ENCODE data around the gene RMDN2.
"Not testable (repeated sequence)": the region's sequence is repeated elsewhere in the genome, so short reads cannot be mapped to it uniquely, and the experiment has no call there.

RMDN2 gene

GRCh38 chr2:37934591-37935513 is 9.8 kb downstream of the RMDN2 start:
- DNase-seq (ENCODE audit: low read depth), result no peak
- TF ChIP-seq, protein P1, sequence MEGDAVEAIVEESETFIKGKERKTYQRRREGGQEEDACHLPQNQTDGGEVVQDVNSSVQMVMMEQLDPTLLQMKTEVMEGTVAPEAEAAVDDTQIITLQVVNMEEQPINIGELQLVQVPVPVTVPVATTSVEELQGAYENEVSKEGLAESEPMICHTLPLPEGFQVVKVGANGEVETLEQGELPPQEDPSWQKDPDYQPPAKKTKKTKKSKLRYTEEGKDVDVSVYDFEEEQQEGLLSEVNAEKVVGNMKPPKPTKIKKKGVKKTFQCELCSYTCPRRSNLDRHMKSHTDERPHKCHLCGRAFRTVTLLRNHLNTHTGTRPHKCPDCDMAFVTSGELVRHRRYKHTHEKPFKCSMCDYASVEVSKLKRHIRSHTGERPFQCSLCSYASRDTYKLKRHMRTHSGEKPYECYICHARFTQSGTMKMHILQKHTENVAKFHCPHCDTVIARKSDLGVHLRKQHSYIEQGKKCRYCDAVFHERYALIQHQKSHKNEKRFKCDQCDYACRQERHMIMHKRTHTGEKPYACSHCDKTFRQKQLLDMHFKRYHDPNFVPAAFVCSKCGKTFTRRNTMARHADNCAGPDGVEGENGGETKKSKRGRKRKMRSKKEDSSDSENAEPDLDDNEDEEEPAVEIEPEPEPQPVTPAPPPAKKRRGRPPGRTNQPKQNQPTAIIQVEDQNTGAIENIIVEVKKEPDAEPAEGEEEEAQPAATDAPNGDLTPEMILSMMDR (IDR thresholded peaks at IDR 0.05; ENCODE audit: low read depth, low read length), result no peak
- TF ChIP-seq POLR2A (IDR thresholded peaks at IDR 0.05; ENCODE audit: extremely low read depth, insufficient read length) (no peak), MYC (IDR thresholded peaks at IDR 0.05; ENCODE audit: low read depth, low read length) (no peak)
- TF ChIP-seq, protein P2, sequence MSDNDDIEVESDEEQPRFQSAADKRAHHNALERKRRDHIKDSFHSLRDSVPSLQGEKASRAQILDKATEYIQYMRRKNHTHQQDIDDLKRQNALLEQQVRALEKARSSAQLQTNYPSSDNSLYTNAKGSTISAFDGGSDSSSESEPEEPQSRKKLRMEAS (IDR thresholded peaks at IDR 0.05; ENCODE audit: low read depth, low read length), result no peak
- H3K4me3 ChIP-seq (ENCODE audit: low read depth, low read length), result no peak overlapping the region

DNA sequence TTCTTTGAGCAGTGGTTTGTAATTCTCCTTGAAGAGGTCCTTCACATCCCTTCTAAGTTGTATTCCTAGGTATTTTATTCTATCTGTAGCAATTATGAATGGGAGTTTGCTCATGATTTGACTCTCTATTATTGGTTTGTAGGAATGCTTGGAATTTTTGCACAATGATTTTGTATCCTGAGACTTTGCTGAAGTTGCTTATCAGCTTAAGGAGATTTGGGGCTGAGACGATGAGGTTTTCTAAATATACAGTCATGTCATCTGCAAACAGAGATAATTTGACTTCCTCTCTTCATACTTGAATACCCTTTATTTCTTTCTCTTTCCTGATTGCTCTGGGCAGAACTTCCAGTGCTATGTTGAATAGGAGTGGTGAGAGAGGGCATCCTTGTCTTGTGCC is 12.5 kb downstream of the RMDN2 start:
- not testable (repeated sequence) for H3K4me3 ChIP-seq (ENCODE audit: low read depth, low read length); DNase-seq (ENCODE audit: low read depth)

GRCh38 chr2:37941267-37941666 is 16.2 kb downstream of the RMDN2 start:
- not testable (repeated sequence) for H3K4me3 ChIP-seq (ENCODE audit: low read depth, low read length); DNase-seq (ENCODE audit: low read depth)

- DNase-seq (ENCODE audit: low read depth), result no peak
- no peak overlapping the region for H3K4me3 ChIP-seq (ENCODE audit: low read depth, low read length)
- TF ChIP-seq MYC (IDR thresholded peaks at IDR 0.05; ENCODE audit: low read depth, low read length) (no peak), POLR2A (IDR thresholded peaks at IDR 0.05; ENCODE audit: extremely low read depth, insufficient read length) (no peak)
- TF ChIP-seq, protein P2 (IDR thresholded peaks at IDR 0.05; ENCODE audit: low read depth, low read length), result no peak
- TF ChIP-seq, protein P1 (IDR thresholded peaks at IDR 0.05; ENCODE audit: low read depth, low read length), result no peak
These were observed 19.2 kb downstream of the RMDN2 start for GRCh38 chr2:37944268-37944667.

- TF ChIP-seq POLR2A (IDR thresholded peaks at IDR 0.05; ENCODE audit: extremely low read depth, insufficient read length) (no peak), MYC (IDR thresholded peaks at IDR 0.05; ENCODE audit: low read depth, low read length) (no peak)
- TF ChIP-seq, protein P1 (IDR thresholded peaks at IDR 0.05; ENCODE audit: low read depth, low read length), result no peak
- TF ChIP-seq, protein P2 (IDR thresholded peaks at IDR 0.05; ENCODE audit: low read depth, low read length), result no peak
- no peak overlapping the region for H3K4me3 ChIP-seq (ENCODE audit: low read depth, low read length)
- DNase-seq (ENCODE audit: low read depth), result no peak
These were observed 22.2 kb downstream of the RMDN2 start for GRCh38 chr2:37947306-37947705.

GRCh38 chr2:37962018-37962739 is 37.1 kb downstream of the RMDN2 start:
- DNase-seq (ENCODE audit: low read depth); H3K4me3 ChIP-seq (ENCODE audit: low read depth, low read length): not testable (repeated sequence)

DNA sequence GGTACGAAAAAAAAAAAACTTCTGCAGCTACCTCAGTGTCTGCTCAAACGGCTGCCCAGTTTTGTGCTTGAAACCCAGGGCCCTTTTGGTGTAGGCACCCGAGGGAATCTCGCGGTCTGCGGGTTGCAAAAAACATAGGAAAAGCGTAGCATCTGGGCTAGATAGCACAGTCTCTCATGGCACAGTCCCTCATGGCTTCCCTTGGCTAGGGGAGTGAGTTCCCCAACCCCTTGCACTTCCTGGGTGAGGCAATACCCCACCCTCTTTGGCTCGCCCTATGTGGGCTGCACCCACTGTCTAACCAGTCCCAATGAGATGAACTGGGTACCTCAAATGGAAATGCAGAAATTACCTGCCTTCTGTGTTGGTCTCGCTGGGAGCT is 37.6 kb downstream of the RMDN2 start:
- H3K4me3 ChIP-seq (ENCODE audit: low read depth, low read length), result not testable (repeated sequence)

DNA sequence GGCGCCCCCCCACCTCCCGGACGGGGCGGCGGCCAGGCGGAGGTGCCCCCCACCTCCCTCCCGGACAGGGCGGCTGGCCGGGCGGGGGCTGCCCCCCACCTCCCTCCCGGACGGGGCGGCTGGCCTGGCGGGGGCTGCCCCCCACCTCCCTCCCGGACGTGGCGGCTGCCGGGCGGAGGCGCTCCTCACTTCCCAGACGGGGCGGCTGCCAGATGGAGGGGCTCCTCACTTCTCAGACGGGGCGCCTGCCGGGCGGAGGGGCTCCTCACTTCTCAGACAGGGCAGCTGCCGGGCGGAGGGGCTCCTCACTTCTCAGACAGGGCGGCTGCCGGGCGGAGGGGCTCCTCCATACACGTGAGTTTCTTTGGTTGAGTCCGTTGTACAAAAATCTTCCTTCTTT is 38.8 kb downstream of the RMDN2 start:
- H3K4me3 ChIP-seq (ENCODE audit: low read depth, low read length); DNase-seq (ENCODE audit: low read depth): not testable (repeated sequence)

More for the DNA sequence above, 37.6 kb downstream of the RMDN2 start:
- DNase-seq (ENCODE audit: low read depth), result peak; percentile 37

All from NB4 (cell line).